HG02981 (cell line): ENCODE measurements around the gene PHF10.
"Not testable (repeated sequence)": the region's sequence is repeated elsewhere in the genome, so short reads cannot be mapped to it uniquely, and the experiment has no call there.

ENCODE experiments used
- ATAC-seq: cut with Tn5 transposase; IDR thresholded peaks from one replicate; pipeline ENCODE4 v1.9.1; 2021; ENCODE audit warnings: mild to moderate bottlenecking, moderate library complexity; ENCODE audit not compliant: unreplicated experiment

Gene PHF10

GRCh38 chr6:169723200-169723909 is 945 bp downstream of the PHF10 start:
- peak; percentile 32 for ATAC-seq

- ATAC-seq: peak; percentile 5
Observed at GRCh38 chr6:169722362-169723199, 1.7 kb downstream of the PHF10 start.

- ATAC-seq: no peak
Observed at GRCh38 chr6:169720207-169720855, 4.0 kb downstream of the PHF10 start.

GRCh38 chr6:169719117-169719516 is 5.2 kb downstream of the PHF10 start:
- ATAC-seq: no peak

- no peak for ATAC-seq
Observed at GRCh38 chr6:169714595-169714994, 9.7 kb downstream of the PHF10 start.

- no peak for ATAC-seq
Observed at GRCh38 chr6:169714178-169714577, 10.1 kb downstream of the PHF10 start.

- no peak for ATAC-seq
Observed at GRCh38 chr6:169710009-169710408, 14.3 kb downstream of the PHF10 start.

- ATAC-seq: peak; percentile 50
Observed at GRCh38 chr6:169709293-169709692, 15.0 kb downstream of the PHF10 start.

- ATAC-seq: no peak
Observed at GRCh38 chr6:169707772-169708171, 16.5 kb downstream of the PHF10 start.

- peak; percentile 9 for ATAC-seq
Observed at GRCh38 chr6:169702840-169703246, 21.5 kb downstream of the PHF10 start.

- ATAC-seq: peak; percentile 95
Observed at GRCh38 chr6:169701954-169702839, 22.1 kb downstream of the PHF10 start, which contains the start of the genes C6orf120 and WDR27. C6orf120 (plus strand) TSS chr6:169702126; CDS start chr6:169702460, 334 bp downstream. WDR27 (minus strand) TSS chr6:169702029; CDS start chr6:169689005, 13,024 bp downstream.

- no peak for ATAC-seq
Observed at GRCh38 chr6:169701311-169701953, 22.9 kb downstream of the PHF10 start.

GRCh38 chr6:169700296-169700695 is 24.0 kb downstream of the PHF10 start:
- ATAC-seq: no peak

- ATAC-seq: not testable (repeated sequence)
Observed at GRCh38 chr6:169697115-169697514, 27.2 kb downstream of the PHF10 start.

- no peak for ATAC-seq
Observed at GRCh38 chr6:169695131-169695530, 29.2 kb downstream of the PHF10 start.

- ATAC-seq: no peak
Observed at GRCh38 chr6:169692516-169692915, 31.8 kb downstream of the PHF10 start.

GRCh38 chr6:169691260-169691659 is 33.0 kb downstream of the PHF10 start:
- no peak for ATAC-seq

GRCh38 chr6:169689287-169689686 is 35.0 kb downstream of the PHF10 start:
- ATAC-seq: no peak

- ATAC-seq: no peak
Observed at GRCh38 chr6:169685860-169686259, 38.4 kb downstream of the PHF10 start.

- no peak for ATAC-seq
Observed at GRCh38 chr6:169684056-169684455, 40.2 kb downstream of the PHF10 start.
